ENCODE data around the gene SLC6A12. TPM values are rescaled to one million over a fixed set of nuclear protein-coding genes. Genes with fewer than 3 reads are reported as not detected.

SLC6A12 gene
- total RNA-seq, 4 donors from 2014 or later, result 0.21 to 0.60 (median 0.39) TPM; not detected in 1

- H3K9me3 ChIP-seq, result no peaks in the 10 kb centered on the region
- H3K4me3 ChIP-seq, result no peak overlapping the region
- H3K36me3 ChIP-seq, result no peaks in the 10 kb centered on the region
- TF ChIP-seq EP300 (IDR thresholded peaks at IDR 0.05), result no peak
- TF ChIP-seq, protein P1, sequence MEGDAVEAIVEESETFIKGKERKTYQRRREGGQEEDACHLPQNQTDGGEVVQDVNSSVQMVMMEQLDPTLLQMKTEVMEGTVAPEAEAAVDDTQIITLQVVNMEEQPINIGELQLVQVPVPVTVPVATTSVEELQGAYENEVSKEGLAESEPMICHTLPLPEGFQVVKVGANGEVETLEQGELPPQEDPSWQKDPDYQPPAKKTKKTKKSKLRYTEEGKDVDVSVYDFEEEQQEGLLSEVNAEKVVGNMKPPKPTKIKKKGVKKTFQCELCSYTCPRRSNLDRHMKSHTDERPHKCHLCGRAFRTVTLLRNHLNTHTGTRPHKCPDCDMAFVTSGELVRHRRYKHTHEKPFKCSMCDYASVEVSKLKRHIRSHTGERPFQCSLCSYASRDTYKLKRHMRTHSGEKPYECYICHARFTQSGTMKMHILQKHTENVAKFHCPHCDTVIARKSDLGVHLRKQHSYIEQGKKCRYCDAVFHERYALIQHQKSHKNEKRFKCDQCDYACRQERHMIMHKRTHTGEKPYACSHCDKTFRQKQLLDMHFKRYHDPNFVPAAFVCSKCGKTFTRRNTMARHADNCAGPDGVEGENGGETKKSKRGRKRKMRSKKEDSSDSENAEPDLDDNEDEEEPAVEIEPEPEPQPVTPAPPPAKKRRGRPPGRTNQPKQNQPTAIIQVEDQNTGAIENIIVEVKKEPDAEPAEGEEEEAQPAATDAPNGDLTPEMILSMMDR (IDR thresholded peaks at IDR 0.05), result no peak
- no peak for TF ChIP-seq POLR2A (IDR thresholded peaks at IDR 0.05)
- peaks cover 0 to 29% (median 0%) of the 10 kb centered on the region in 4 donors for H3K4me1 ChIP-seq
- no peak overlapping the region for H3K27ac ChIP-seq
- DNase-seq (ENCODE audit: low spot score in 2 of 2), result no peak
- 67 to 71% methylated on average over 3 of the region's 3 CpGs for WGBS, 2 donors
- no peaks in the 10 kb centered on the region for H3K27me3 ChIP-seq
Observed at GRCh38 chr12:178829-179109, 35.2 kb downstream of the SLC6A12 start.

- Histone ChIP-seq H3K9me3 (no peaks in the 10 kb centered on the region), H3K4me1 (peaks cover 0 to 29% (median 0%) of the 10 kb centered on the region in 4 donors), H3K36me3 (no peaks in the 10 kb centered on the region), H3K27me3 (no peaks in the 10 kb centered on the region), H3K27ac (no peak overlapping the region), H3K4me3 (no peak overlapping the region)
- TF ChIP-seq, protein P1 (IDR thresholded peaks at IDR 0.05), result no peak
- TF ChIP-seq EP300 (IDR thresholded peaks at IDR 0.05) (no peak), POLR2A (IDR thresholded peaks at IDR 0.05) (no peak)
- 86 to 89% methylated on average over 17 to 20 of the region's 20 CpGs for WGBS, 2 donors
- DNase-seq (ENCODE audit: low spot score in 2 of 2), result no peak
Observed at GRCh38 chr12:177980-178828, 35.8 kb downstream of the SLC6A12 start.

DNA sequence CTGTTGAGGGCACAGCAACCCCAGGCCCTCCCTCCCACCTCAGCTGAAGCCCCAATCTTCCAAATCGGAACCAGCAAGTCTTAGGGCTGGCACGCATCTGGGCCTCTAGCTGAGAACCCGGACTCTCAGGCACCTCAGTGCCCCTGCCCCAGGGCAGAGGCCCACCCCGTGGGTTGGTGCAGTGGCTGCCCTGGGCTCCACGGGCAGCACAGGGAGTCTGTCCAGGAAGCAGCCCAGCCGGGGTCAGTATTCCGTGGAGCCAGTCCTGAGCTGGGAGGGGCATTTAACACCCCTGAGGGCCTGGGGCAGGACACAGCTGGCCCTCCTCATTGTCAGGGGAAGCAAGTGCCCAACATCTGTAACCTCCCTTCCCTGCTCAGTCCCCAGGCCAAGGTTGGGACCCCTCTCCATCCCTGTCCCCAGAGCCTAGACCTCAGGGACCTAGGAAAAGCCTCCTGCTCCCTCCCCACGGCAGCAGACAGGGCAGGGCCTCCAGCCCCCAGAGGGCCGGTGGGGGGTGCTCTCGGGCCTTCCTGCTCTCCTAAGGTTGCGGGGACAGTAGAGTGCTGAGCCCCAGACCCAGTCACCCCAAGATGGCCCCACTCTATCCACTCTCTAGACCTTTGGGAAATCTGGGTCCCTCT lies 36.5 kb downstream of the SLC6A12 start:
- no peaks in the 10 kb centered on the region for H3K9me3 ChIP-seq
- no peak overlapping the region for H3K27ac ChIP-seq
- DNase-seq (ENCODE audit: low spot score in 2 of 2), result no peak
- H3K27me3 ChIP-seq, result no peaks in the 10 kb centered on the region
- no peak overlapping the region for H3K4me3 ChIP-seq
- no peaks in the 10 kb centered on the region for H3K36me3 ChIP-seq
- TF ChIP-seq POLR2A (IDR thresholded peaks at IDR 0.05), result no peak
- TF ChIP-seq, protein P1 (IDR thresholded peaks at IDR 0.05), result no peak
- TF ChIP-seq EP300 (IDR thresholded peaks at IDR 0.05), result no peak
- WGBS, 2 donors, result 55 to 75% methylated on average over 7 to 11 of the region's 11 CpGs
- H3K4me1 ChIP-seq, result peaks cover 0 to 33% (median 0%) of the 10 kb centered on the region in 4 donors

DNA sequence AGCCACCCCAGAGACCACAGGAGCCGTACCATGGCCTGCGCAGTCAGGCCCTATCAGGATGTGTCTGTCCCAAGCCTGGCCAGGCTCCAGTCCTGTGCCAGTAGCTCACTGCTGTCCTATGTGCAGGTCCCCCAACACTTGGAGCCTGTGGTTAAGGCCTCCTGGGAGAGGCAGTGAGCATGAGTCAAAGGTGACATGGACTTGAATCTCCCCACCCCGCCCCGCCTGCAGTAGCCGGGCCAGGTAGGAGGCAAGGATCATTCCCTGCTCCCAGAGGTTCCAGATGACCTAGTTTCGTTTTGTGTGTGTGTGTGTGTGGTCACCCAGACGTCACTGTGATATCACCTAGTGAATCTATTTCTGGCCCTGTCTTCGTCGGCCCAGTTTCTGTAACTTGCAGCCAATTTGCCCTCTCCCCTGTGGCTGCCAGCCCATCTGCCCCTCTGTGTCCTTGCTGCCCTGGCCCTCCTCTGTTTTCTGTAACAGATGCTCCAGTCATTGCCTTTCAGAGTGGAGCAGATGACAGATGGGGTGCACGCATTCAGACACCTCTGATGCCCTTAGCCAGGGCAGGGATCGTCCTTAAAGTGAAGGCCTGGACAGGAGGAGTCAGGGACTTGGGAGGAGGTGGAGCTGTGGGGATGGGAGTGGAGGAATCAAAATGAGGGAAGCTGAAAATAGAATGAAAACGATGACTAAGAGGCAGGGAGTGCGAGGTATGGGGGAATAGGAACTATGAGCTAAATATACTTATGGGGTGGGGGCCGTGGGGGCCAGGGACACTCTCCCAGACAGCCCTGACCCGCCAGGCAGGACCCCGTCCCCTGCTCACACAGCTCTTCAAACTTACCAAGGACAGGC lies 37.4 kb downstream of the SLC6A12 start:
- no peak for DNase-seq (ENCODE audit: low spot score in 2 of 2)
- Histone ChIP-seq H3K36me3 (no peaks in the 10 kb centered on the region), H3K4me3 (no peak overlapping the region), H3K9me3 (no peaks in the 10 kb centered on the region), H3K27ac (no peak overlapping the region), H3K27me3 (no peaks in the 10 kb centered on the region), H3K4me1 (peaks cover 0 to 40% (median 0%) of the 10 kb centered on the region in 4 donors)
- TF ChIP-seq, protein P1 (IDR thresholded peaks at IDR 0.05), result no peak
- TF ChIP-seq EP300 (IDR thresholded peaks at IDR 0.05) (no peak), POLR2A (IDR thresholded peaks at IDR 0.05) (no peak)
- 54 to 57% methylated on average over 15 to 16 of the region's 16 CpGs for WGBS, 2 donors
